Measurements from ENCODE around the gene OLIG3. TPM values are rescaled to one million over a fixed set of nuclear protein-coding genes. Genes with fewer than 3 reads are reported as not detected.

OLIG3 gene
- total RNA-seq, 2 experiments from 2014 or later: 0.15 TPM; not detected in 1

DNA sequence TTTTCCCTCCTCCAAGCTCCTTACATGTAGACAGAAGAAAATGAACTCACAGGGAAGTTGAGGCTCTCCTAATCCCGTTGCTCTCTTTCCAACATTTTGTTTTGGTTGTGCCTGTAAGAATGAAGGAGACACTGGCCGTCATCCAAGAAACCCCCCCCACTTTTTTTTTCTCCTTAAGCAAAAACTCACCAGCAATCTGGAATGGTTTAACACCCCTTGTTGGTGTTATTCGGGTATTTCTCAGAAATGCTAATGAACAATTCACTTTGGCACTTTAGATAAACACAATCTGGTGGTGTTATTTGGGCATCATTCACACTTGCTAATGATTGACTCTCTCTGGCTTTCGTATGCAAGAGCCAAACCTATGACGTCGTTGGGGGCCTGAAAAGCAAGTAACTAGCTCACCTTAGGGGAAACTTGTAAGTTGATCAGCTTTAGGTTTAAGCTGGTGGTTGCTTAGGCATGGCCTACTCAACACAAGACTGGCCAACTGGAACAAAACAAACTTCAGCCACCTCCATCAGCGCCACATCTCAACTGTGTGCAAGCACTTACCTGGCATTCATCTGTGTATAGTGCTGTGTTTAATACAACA, 24.3 kb upstream of the OLIG3 start:
- Mint-ChIP-seq H3K9me3 (no peaks in the 10 kb centered on the region), H3K27me3 (peaks cover 36% of the 10 kb centered on the region), H3K4me1 (ENCODE audit: low read depth) (no peaks in the 10 kb centered on the region), H3K27ac (no peak overlapping the region), H3K36me3 (no peaks in the 10 kb centered on the region), H3K4me3 (no peak overlapping the region)
- POLR2A ChIA-PET: no interaction called here
- intact Hi-C loops (cut with micrococcal nuclease): no loop called here
- CTCF ChIA-PET: no interaction called here
- DNase-seq: no peak

GRCh38 chr6:137514418-137514817, 20.2 kb upstream of the OLIG3 start:
- H3K4me3 Mint-ChIP-seq: no peak overlapping the region
- intact Hi-C loops (cut with micrococcal nuclease): no loop called here
- peaks cover 49% of the 10 kb centered on the region for H3K27me3 Mint-ChIP-seq
- H3K4me1 Mint-ChIP-seq (ENCODE audit: low read depth): peaks cover 2% of the 10 kb centered on the region
- H3K27ac Mint-ChIP-seq: no peak overlapping the region
- peaks cover 15% of the 10 kb centered on the region for H3K9me3 Mint-ChIP-seq
- ChIA-PET POLR2A (no interaction called here), CTCF (no interaction called here)
- DNase-seq: no peak
- H3K36me3 Mint-ChIP-seq: no peaks in the 10 kb centered on the region

- Mint-ChIP-seq H3K9me3 (peaks cover 15% of the 10 kb centered on the region), H3K27me3 (peaks cover 56% of the 10 kb centered on the region), H3K4me1 (ENCODE audit: low read depth) (peaks cover 2% of the 10 kb centered on the region), H3K36me3 (no peaks in the 10 kb centered on the region), H3K4me3 (no peak overlapping the region), H3K27ac (no peak overlapping the region)
- POLR2A ChIA-PET: no interaction called here
- CTCF ChIA-PET: no interaction called here
- DNase-seq: no peak
- intact Hi-C loops (cut with micrococcal nuclease): no loop called here
These were observed 18.8 kb upstream of the OLIG3 start for GRCh38 chr6:137512757-137513605.

GRCh38 chr6:137510923-137511322, 16.7 kb upstream of the OLIG3 start:
- H3K27me3 Mint-ChIP-seq: peaks cover 46% of the 10 kb centered on the region
- DNase-seq: no peak
- intact Hi-C loops (cut with micrococcal nuclease): no loop called here
- peaks cover 2% of the 10 kb centered on the region for H3K36me3 Mint-ChIP-seq
- peaks cover 2% of the 10 kb centered on the region for H3K4me1 Mint-ChIP-seq (ENCODE audit: low read depth)
- ChIA-PET POLR2A (no interaction called here), CTCF (no interaction called here)
- no peak overlapping the region for H3K4me3 Mint-ChIP-seq
- no peak overlapping the region for H3K27ac Mint-ChIP-seq
- H3K9me3 Mint-ChIP-seq: peaks cover 15% of the 10 kb centered on the region

DNA sequence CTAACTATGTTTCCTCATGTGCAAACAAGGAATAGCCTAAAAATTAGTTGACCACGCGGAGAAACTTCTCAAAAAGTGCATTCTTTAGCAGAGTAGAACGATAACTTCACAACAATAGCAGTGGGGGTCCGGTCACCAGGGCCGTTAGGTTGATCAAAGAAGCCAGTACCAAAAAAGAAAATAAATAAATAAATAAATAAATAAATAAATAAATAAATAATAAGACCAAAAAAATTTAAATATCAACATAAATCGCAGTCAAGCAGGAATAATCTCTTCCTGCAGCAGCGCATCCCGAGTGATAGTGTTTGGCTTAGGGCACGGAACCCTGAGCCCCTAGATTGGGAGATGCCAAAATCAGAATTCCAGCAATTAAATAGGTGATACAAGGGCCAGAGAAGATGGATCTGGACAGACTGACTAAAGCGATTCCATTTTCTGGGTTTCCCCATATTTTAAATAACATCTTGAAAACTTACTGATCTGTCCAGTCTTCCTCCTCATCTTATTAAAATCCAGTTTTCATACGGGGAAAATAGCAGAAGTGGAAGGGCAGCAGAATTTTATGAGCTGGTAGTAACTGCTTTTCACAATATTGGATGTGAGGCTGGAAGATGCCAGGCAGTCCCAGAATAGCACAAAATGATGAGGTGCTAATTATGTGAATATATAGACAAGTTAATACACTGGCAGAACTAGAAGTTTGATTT, 4.4 kb upstream of the OLIG3 start:
- DNase-seq: no peak
- H3K36me3 Mint-ChIP-seq: peaks cover 2% of the 10 kb centered on the region
- H3K27ac Mint-ChIP-seq: no peak overlapping the region
- ChIA-PET POLR2A (no interaction called here), CTCF (interaction anchor here (0.7 to 5.0 kb wide), 2 partner anchors 90 to 227 kb away, joined by 3 to 30 read pairs; no protein-coding TSS in a partner anchor)
- H3K27me3 Mint-ChIP-seq: peaks cover 62% of the 10 kb centered on the region
- no peaks in the 10 kb centered on the region for H3K9me3 Mint-ChIP-seq
- H3K4me3 Mint-ChIP-seq: peak overlapping the region; percentile 3
- peaks cover 40% of the 10 kb centered on the region for H3K4me1 Mint-ChIP-seq (ENCODE audit: low read depth)
- intact Hi-C loops (cut with micrococcal nuclease): loop anchor here (5.0 to 10.0 kb wide), 2 partner anchors 144 to 154 kb away; no protein-coding TSS in a partner anchor

DNA sequence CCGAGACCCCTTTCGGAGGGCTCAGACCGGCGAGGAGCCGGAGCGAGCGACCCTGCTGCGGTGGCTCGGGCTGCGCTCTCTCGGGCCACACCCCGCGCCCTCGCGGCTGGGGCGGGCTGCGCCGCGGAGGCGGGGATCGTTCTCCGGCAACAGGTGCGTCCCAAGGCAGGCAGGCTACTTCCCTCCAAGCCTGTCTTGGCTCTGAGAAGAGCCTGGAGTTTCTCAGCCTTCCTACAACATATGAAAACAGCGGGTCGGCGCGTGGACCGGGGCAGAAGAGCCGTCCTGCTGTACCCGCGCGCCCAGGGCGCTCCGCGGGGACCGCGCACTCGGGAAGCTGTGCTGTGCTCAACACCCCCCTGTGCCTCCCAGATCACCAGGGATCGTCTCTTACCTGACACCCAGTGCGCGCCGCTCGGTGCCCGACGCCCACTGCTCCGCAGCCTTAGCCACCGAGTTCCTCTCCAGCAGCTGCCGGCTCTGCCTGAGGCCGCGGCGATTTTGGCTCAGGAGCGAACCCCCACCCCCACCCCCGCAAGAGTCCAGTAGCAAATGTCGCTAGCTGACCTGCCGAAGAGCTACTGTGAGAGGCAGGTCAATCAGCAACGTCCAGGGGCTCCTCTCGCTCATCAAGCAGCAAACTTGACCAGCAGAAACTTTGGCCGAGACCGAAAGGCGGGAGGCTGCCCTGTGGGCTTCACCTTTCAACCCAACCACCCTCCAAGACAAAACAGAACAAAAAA, 3.7 kb upstream of the OLIG3 start:
- POLR2A ChIA-PET: no interaction called here
- H3K4me1 Mint-ChIP-seq (ENCODE audit: low read depth): peaks cover 46% of the 10 kb centered on the region
- DNase-seq: peak; percentile 32
- intact Hi-C loops (cut with micrococcal nuclease): loop anchor here (1.0 to 10.0 kb wide), 3 partner anchors 10 to 153 kb away; no protein-coding TSS in a partner anchor
- CTCF ChIA-PET: interaction anchor here (5.0 kb wide), 1 partner anchor 91 kb away, joined by 30 read pairs; no protein-coding TSS in a partner anchor
- H3K27ac Mint-ChIP-seq: no peak overlapping the region
- H3K9me3 Mint-ChIP-seq: no peaks in the 10 kb centered on the region
- peaks cover 67% of the 10 kb centered on the region for H3K27me3 Mint-ChIP-seq
- H3K36me3 Mint-ChIP-seq: peaks cover 2% of the 10 kb centered on the region
- H3K4me3 Mint-ChIP-seq: peak overlapping the region; percentile 52

- Mint-ChIP-seq H3K4me1 (ENCODE audit: low read depth) (peaks cover 52% of the 10 kb centered on the region), H3K27me3 (peaks cover 70% of the 10 kb centered on the region), H3K4me3 (peak overlapping the region; percentile 52), H3K9me3 (no peaks in the 10 kb centered on the region), H3K36me3 (peaks cover 2% of the 10 kb centered on the region), H3K27ac (no peak overlapping the region)
- DNase-seq: no peak
- POLR2A ChIA-PET: no interaction called here
- CTCF ChIA-PET: interaction anchor here (1.6 to 5.0 kb wide), 2 partner anchors 11 to 92 kb away, joined by 4 to 30 read pairs; no protein-coding TSS in a partner anchor
- intact Hi-C loops (cut with micrococcal nuclease): loop anchor here (1.0 to 10.0 kb wide), 3 partner anchors 9 to 152 kb away; no protein-coding TSS in a partner anchor
These were observed 2.9 kb upstream of the OLIG3 start for GRCh38 chr6:137496909-137497720.

DNA sequence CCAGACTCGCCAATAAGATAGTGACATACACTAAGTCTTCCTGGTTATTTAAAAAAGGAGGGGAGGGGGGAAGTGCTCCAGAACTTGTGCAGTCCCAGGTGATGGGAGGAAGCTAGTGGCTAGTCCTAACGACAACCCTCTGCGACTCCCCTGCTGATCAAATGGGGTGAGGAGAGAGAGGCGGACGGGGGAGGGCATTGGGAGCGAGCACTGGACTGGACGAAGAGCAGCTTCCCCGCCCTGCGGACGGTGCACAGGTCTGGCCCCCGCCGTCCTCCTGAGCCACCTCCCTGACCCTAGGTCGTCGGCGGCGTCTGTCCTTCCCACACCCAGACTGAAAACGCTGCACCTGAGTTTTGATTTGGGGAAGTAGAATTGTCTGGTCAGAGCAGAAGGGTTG, 2.2 kb upstream of the OLIG3 start:
- Mint-ChIP-seq H3K9me3 (no peaks in the 10 kb centered on the region), H3K27ac (no peak overlapping the region), H3K27me3 (peaks cover 74% of the 10 kb centered on the region), H3K4me1 (ENCODE audit: low read depth) (peaks cover 59% of the 10 kb centered on the region), H3K36me3 (peaks cover 2% of the 10 kb centered on the region), H3K4me3 (peak overlapping the region; percentile 12)
- ChIA-PET CTCF (interaction anchor here (1.6 to 5.0 kb wide), 2 partner anchors 10 to 93 kb away, joined by 4 to 30 read pairs; no protein-coding TSS in a partner anchor), POLR2A (no interaction called here)
- intact Hi-C loops (cut with micrococcal nuclease): loop anchor here (5.0 to 10.0 kb wide), 2 partner anchors 146 to 152 kb away; no protein-coding TSS in a partner anchor
- no peak for DNase-seq

- no peak overlapping the region for H3K27ac Mint-ChIP-seq
- H3K27me3 Mint-ChIP-seq: peaks cover 78% of the 10 kb centered on the region
- no peaks in the 10 kb centered on the region for H3K9me3 Mint-ChIP-seq
- intact Hi-C loops (cut with micrococcal nuclease): loop anchor here (5.0 to 10.0 kb wide), 2 partner anchors 146 to 151 kb away; no protein-coding TSS in a partner anchor
- H3K4me3 Mint-ChIP-seq: peak overlapping the region; percentile 29
- H3K36me3 Mint-ChIP-seq: peaks cover 2% of the 10 kb centered on the region
- ChIA-PET CTCF (interaction anchor here (1.6 to 5.0 kb wide), 2 partner anchors 10 to 93 kb away, joined by 4 to 30 read pairs; no protein-coding TSS in a partner anchor), POLR2A (no interaction called here)
- peak; percentile 25 for DNase-seq
- peaks cover 62% of the 10 kb centered on the region for H3K4me1 Mint-ChIP-seq (ENCODE audit: low read depth)
These were observed 1.6 kb upstream of the OLIG3 start for GRCh38 chr6:137495703-137496336.

GRCh38 chr6:137494988-137495702, 951 bp upstream of the OLIG3 start:
- POLR2A ChIA-PET: no interaction called here
- Mint-ChIP-seq H3K4me3 (peak overlapping the region; percentile 54), H3K36me3 (peaks cover 2% of the 10 kb centered on the region), H3K9me3 (no peaks in the 10 kb centered on the region), H3K27me3 (peaks cover 83% of the 10 kb centered on the region), H3K4me1 (ENCODE audit: low read depth) (peaks cover 62% of the 10 kb centered on the region), H3K27ac (peak overlapping the region; percentile 7)
- DNase-seq: no peak
- intact Hi-C loops (cut with micrococcal nuclease): loop anchor here (1.0 to 10.0 kb wide), 3 partner anchors 94 to 150 kb away; no protein-coding TSS in a partner anchor
- CTCF ChIA-PET: interaction anchor here (5.0 kb wide), 1 partner anchor 94 kb away, joined by 30 read pairs; no protein-coding TSS in a partner anchor

All from activated CD4-positive, alpha-beta memory T cell treated with anti-CD3 and anti-CD28 coated beads for 36 hours (primary cell).